HepG2 (cell line): Measurements from ENCODE around the gene RFFL. TPM values are rescaled to one million over a fixed set of nuclear protein-coding genes. Genes with fewer than 3 reads are reported as not detected.

Experiments used
- ATAC-seq: fragments of 200-7000 bp; cut with Tn5 transposase; 3 replicates; pipeline ENCODE4 v1.9.1; 2020; ENCODE audit warnings: mild to moderate bottlenecking, moderate library complexity
- BruUV-seq: library from RNA; stranded (reverse); fragments of 400-500 nt; replicated peaks from 2 replicates; lab custom pipeline; 2021; lab: Mats Ljungman, UMichigan
- CTCF ChIA-PET: fragments of 300-600 bp; formaldehyde crosslinking; extraction: SDS; loops from one replicate; lab custom pipeline; 2021; ENCODE audit warnings: low total read pairs, inconsistent platforms, low intra/inter-chr PET ratio; lab: Yijun Ruan, JAX
- POLR2A ChIA-PET: fragments of 350-600 bp; sonication (Branson Sonifier 250); formaldehyde crosslinking; loops from one replicate; lab custom pipeline; 2020; ENCODE audit warnings: antibody characterized with exemption, inconsistent platforms; lab: Yijun Ruan, JAX
- DNase-seq: peaks from one replicate; pipeline ENCODE4 v3.0.0-alpha.2; 2015; ENCODE audit warnings: low spot score
- FAIRE-seq: peaks from 3 replicates; lab custom pipeline; 2011; peaks lifted over from hg19 to GRCh38; lab: Jason Lieb, UNC
- H2AFZ ChIP-seq: one replicate; pipeline ENCODE4 v1.6.1; 2011; ENCODE audit warnings: low read length, inconsistent platforms
- H3K27ac ChIP-seq: fragments of 300-600 bp; 3 replicates; pipeline ENCODE4 v1.8.0; 2011; ENCODE audit warnings: mixed run types, mild to moderate bottlenecking, mixed read lengths, low read length, inconsistent platforms; ENCODE audit not compliant: insufficient read depth; ENCODE audit errors: extremely low read length
- H3K27me3 ChIP-seq, 2 experiments: fragments of 200-600 bp in 1 of 2; 2 replicates in 1 of 2; 3 replicates in 1 of 2; pipeline versions ENCODE4 v1.6.0 to v1.8.0; 2011; ENCODE audit warnings: low read length in 2 of 2, mild to moderate bottlenecking in 2 of 2, moderate library complexity in 2 of 2, inconsistent platforms in 1 of 2; ENCODE audit not compliant: insufficient read depth in 2 of 2, control insufficient read depth in 1 of 2
- H3K36me3 ChIP-seq, 2 experiments: fragments of 200-600 bp in 1 of 2; replicated peaks in 1 of 2; 2 replicates in 1 of 2; 3 replicates in 1 of 2; pipeline versions ENCODE4 v1.5.1 to v1.8.0; 2011; ENCODE audit warnings: low read length in 2 of 2, inconsistent platforms in 1 of 2; ENCODE audit not compliant: insufficient read depth in 2 of 2, control insufficient read depth in 1 of 2
- H3K4me1 ChIP-seq: 2 replicates; pipeline ENCODE4 v1.5.1; 2012; ENCODE audit warnings: low read length, inconsistent platforms; ENCODE audit not compliant: insufficient read depth
- H3K4me2 ChIP-seq: 2 replicates; pipeline ENCODE4 v1.6.0; 2011; ENCODE audit warnings: low read depth, low read length, inconsistent platforms
- H3K4me3 ChIP-seq, 3 experiments: fragments of 200-600 bp in 1 of 3; sonication (generic), shearing (Covaris generic) in 1 of 3; replicated peaks in 1 of 3; 2 replicates each; pipeline ENCODE4 v1.5.1; 2011 to 2016; ENCODE audit warnings: low read length in 3 of 3, inconsistent platforms in 2 of 3, low read depth in 2 of 3, mild to moderate bottlenecking in 2 of 3, control low read depth in 1 of 3, mixed read lengths in 1 of 3; ENCODE audit not compliant: insufficient read depth in 1 of 3
- H3K79me2 ChIP-seq: one replicate; pipeline ENCODE4 v1.6.1; 2011; ENCODE audit warnings: low read length, inconsistent platforms; ENCODE audit not compliant: insufficient read depth
- H3K9ac ChIP-seq: 2 replicates; pipeline ENCODE4 v1.6.0; 2011; ENCODE audit warnings: mild to moderate bottlenecking, low read depth, low read length, inconsistent platforms; ENCODE audit not compliant: insufficient read depth
- H3K9me3 ChIP-seq: 2 replicates; pipeline ENCODE4 v1.5.1; 2012; ENCODE audit warnings: mild to moderate bottlenecking, low read length
- H4K20me1 ChIP-seq: 2 replicates; pipeline ENCODE4 v1.6.0; 2011; ENCODE audit warnings: inconsistent platforms, mild to moderate bottlenecking, low read length, moderate library complexity; ENCODE audit not compliant: insufficient read depth
- GLI4 ChIP-seq: sonication (generic); formaldehyde crosslinking; IDR thresholded peaks from 2 replicates; pipeline ENCODE4 v1.5.1; 2020; ENCODE audit warnings: missing genetic modification reagents, mild to moderate bottlenecking, moderate library complexity, borderline replicate concordance
- GZF1 ChIP-seq: sonication (generic); formaldehyde crosslinking; IDR thresholded peaks from 2 replicates; pipeline ENCODE4 v1.5.1; 2020; ENCODE audit warnings: mild to moderate bottlenecking, missing genetic modification reagents
- HMGA1 ChIP-seq: sonication (generic); formaldehyde crosslinking; conservative IDR thresholded peaks from 2 replicates; pipeline ENCODE4 v1.4.0; 2020; ENCODE audit warnings: missing genetic modification reagents
- TEAD3 ChIP-seq: optimal IDR thresholded peaks from 2 replicates; pipeline ENCODE3; 2016; ENCODE audit warnings: borderline replicate concordance
- TFDP1 ChIP-seq: IDR thresholded peaks from 2 replicates; pipeline ENCODE4 v1.6.1; 2016; ENCODE audit warnings: missing compliant biosample characterization, missing genetic modification reagents, borderline replicate concordance
- THAP11 ChIP-seq: IDR thresholded peaks from 2 replicates; pipeline ENCODE4 v1.6.1; 2016; ENCODE audit warnings: missing biosample characterization, missing genetic modification reagents
- ZNF180 ChIP-seq: sonication (generic); formaldehyde crosslinking; IDR thresholded peaks from 2 replicates; pipeline ENCODE4 v1.4.0; 2020; ENCODE audit warnings: low read depth, missing genetic modification reagents, borderline replicate concordance
- ZNF619 ChIP-seq: sonication (generic); formaldehyde crosslinking; IDR thresholded peaks from 2 replicates; pipeline ENCODE4 v1.4.0; 2020; ENCODE audit warnings: mild to moderate bottlenecking, missing genetic modification reagents
- ZNF629 ChIP-seq: sonication (generic); formaldehyde crosslinking; conservative IDR thresholded peaks from 2 replicates; pipeline ENCODE4 v1.5.0; 2020; ENCODE audit warnings: missing genetic modification reagents
- WGBS: methylation state at CpG from one replicate; pipeline ENCODE4 v1.1.6; 2017; ENCODE audit warnings: low lambda C conversion rate; 5-methylcytosine and 5-hydroxymethylcytosine counted together
- in situ Hi-C: cut with HindIII; loops from 2 replicates; pipeline ENCODE4 v1.10.0; 2017; ENCODE audit warnings: low pct_unique_long_range_greater_than_20kb; ENCODE audit not compliant: extremely low pct_ligation_motif_present
- intact Hi-C: fragments of 100-400 bp; cut with micrococcal nuclease; formaldehyde crosslinking; loops from one replicate; pipeline ENCODE4 v1.10.0; 2022; ENCODE audit not compliant: unreplicated experiment
- polyA plus RNA-seq, 8 experiments: library from polyadenylated mRNA; depleted of rRNA in 3 of 8; stranded (reverse) in 7 of 8; unstranded in 1 of 8; fragments of >200 nt; fragmentation: Illumina TruSeq in 4 of 8; extraction: Trizol in 4 of 8; gene quantifications; 2 replicates each; pipeline versions ENCODE4 v1.2.1 to v1.2.3, GENCODE V29; 2011 to 2016; ENCODE audit warnings: low read depth in 4 of 8, missing spikeins in 1 of 8, mixed read lengths in 1 of 8; ENCODE audit not compliant: insufficient read depth in 1 of 8
- total RNA-seq, 5 experiments: library from RNA; depleted of rRNA; stranded (reverse); fragments of >200 nt; fragmentation: Illumina TruSeq; extraction: Trizol; gene quantifications; 2 replicates each; pipeline ENCODE4 v1.2.3, GENCODE V29; 2016; ENCODE audit warnings: low read depth in 1 of 5
- TF ChIP-seq, protein P1 (sequence below): sonication (generic); formaldehyde crosslinking; IDR thresholded peaks from 2 replicates; pipeline ENCODE4 v1.5.0; 2020; ENCODE audit warnings: mild to moderate bottlenecking, missing genetic modification reagents
- TF ChIP-seq, protein P2 (sequence below): sonication (generic); formaldehyde crosslinking; IDR thresholded peaks from 2 replicates; pipeline ENCODE4 v1.9.0; 2021; ENCODE audit warnings: missing genetic modification reagents, mild to moderate bottlenecking, borderline replicate concordance

RFFL gene
- total and polyA plus RNA-seq, 2 of the 13 experiments (the other 11 are each of a cell fraction or from before 2014, with no cell fraction given) = 24.3 to 48.6 TPM

DNA sequence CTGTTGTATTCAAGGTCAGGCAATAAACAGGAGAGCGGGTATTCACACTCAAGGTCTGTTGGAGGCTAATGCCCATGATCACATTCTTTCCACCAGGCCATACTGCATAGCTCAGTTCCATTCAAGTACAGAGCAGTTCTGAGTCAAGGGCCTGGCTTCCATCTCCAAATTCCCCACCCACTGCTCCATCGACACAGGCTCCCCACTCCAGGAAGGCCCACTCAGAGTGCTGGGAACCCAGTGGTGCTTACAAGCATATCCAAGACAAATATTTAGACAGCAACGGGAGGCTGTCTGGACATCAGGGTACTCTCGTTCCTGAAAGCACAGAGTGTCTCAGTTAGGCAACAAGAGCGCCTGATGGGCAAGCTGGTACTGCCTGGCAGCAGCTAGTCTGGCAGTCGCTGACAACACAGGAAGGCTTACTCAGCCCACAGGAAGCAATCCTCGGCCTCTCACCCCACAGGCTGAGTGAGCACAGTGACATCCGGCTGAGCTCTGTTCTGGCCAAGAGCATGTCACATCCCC, 40.9 kb downstream of the RFFL start (continued):
- TF ChIP-seq ZNF180 (CRISPR knock-in tag) (no peak), GZF1 (CRISPR knock-in tag) (no peak), TEAD3 (no peak), ZNF619 (no peak), HMGA1 (CRISPR knock-in tag) (no peak), GLI4 (CRISPR knock-in tag) (no peak)
- TF ChIP-seq, protein P1, sequence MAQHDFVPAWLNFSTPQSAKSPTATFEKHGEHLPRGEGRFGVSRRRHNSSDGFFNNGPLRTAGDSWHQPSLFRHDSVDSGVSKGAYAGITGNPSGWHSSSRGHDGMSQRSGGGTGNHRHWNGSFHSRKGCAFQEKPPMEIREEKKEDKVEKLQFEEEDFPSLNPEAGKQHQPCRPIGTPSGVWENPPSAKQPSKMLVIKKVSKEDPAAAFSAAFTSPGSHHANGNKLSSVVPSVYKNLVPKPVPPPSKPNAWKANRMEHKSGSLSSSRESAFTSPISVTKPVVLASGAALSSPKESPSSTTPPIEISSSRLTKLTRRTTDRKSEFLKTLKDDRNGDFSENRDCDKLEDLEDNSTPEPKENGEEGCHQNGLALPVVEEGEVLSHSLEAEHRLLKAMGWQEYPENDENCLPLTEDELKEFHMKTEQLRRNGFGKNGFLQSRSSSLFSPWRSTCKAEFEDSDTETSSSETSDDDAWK = no peak

DNA sequence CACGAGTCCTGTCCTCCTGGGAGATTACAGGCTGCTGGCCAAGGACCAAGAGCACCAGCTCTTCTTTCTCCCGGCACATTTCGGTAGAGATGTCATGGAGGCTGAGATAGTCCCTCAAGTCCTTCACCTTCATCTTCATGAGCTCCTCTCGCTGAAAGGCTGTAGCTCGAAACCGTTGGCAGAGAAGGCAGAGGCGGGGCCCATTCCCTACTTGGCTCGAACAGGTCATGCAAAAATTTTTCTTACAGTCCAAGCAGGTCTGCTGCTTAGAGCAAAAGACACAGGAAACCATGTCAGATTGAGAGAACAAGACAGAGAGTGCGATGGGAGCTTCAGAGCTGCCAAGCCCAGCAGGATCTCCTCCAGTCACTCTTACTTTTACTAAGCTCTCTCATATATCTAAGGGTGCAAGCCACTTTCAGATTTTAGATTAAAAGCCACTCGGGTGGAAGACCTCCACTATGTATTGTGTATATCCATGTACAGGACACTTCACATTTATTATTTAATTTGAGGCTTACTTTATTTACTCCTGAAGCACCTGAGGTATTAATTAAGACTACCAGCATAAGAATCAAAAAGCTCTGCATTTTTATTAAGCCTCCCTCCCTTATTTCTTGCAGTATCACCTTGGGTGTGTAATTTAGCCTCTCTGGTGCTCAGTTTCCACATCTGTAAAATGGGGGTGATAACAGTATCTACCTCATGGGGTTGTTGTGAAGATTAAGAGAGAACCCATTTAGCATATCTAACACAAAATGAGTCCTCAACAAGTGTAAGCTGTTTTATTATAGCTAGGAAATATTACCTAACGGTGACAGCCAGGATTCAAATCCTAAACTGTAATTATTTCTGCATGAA, 41.8 kb downstream of the RFFL start:
- no peak for ATAC-seq
- Histone ChIP-seq H3K4me2 (no peak overlapping the region), H3K4me1 (no peaks in the 10 kb centered on the region), H3K79me2 (no peaks in the 10 kb centered on the region), H3K27me3 (no peaks in the 10 kb centered on the region), H3K9me3 (no peaks in the 10 kb centered on the region), H2AFZ (no peak overlapping the region), H3K27ac (no peak overlapping the region), H3K36me3 (peaks cover 39 to 85% of the 10 kb centered on the region in 2 experiments), H3K9ac (no peak overlapping the region), H3K4me3 (no peak overlapping the region), H4K20me1 (peaks cover 6% of the 10 kb centered on the region; the same call in 1 of the 2 replicates)
- WGBS = 99% methylated on average over 11 of the region's 11 CpGs
- DNase-seq = no peak
- no peak for TF ChIP-seq THAP11
- no peak for TF ChIP-seq TFDP1 (CRISPR knock-in tag)
- peak; percentile 76 for TF ChIP-seq ZNF629
- TF ChIP-seq, protein P2, sequence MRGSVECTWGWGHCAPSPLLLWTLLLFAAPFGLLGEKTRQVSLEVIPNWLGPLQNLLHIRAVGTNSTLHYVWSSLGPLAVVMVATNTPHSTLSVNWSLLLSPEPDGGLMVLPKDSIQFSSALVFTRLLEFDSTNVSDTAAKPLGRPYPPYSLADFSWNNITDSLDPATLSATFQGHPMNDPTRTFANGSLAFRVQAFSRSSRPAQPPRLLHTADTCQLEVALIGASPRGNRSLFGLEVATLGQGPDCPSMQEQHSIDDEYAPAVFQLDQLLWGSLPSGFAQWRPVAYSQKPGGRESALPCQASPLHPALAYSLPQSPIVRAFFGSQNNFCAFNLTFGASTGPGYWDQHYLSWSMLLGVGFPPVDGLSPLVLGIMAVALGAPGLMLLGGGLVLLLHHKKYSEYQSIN (CRISPR knock-in tag) = no peak
- intact Hi-C loops = loop anchor here (5.0 kb wide), 1 partner anchor 66 kb away; no protein-coding TSS in a partner anchor
- ChIA-PET POLR2A (no interaction called here), CTCF (no interaction called here)
- no peak for FAIRE-seq
- in situ Hi-C loops = no loop called here
- no TSS peak for BruUV-seq
